ENCODE results near the gene NCOA7. TPM values are rescaled to one million over a fixed set of nuclear protein-coding genes. Genes with fewer than 3 reads are reported as not detected.

The NCOA7 gene
- total RNA-seq, 1 experiment from 2014 or later = 9.4 TPM

DNA sequence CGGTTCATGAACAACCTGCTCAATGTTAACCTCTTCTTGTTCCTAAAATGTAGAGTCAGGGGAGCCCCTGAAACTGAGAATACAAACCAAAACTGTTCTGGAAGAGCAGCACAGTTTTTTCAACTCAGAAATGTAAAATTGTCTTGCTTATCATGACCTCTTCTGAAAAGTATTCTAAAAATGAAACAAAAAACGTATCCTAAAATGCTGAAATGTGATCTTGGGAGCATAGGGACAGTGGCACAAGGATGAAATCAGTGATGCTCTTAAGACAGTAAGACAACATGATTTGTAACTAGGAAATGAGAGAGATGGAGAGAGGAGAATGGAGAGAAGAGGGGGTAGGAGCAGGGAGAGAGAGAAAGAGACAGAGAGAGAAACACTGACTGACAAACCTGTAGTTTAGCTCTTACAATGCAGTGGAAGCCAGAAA is 27.5 kb downstream of the NCOA7 start:
- no peaks in the 10 kb centered on the region for H3K4me1 ChIP-seq (ENCODE audit: insufficient read depth, low read length)
- Mint-ChIP-seq H3K4me3 (no peak overlapping the region), H3K27me3 (ENCODE audit: low read depth) (no peaks in the 10 kb centered on the region), H3K27ac (no peak overlapping the region), H3K4me1 (0 out of 4 replicates have a peak, but pooled peaks cover 0 to 3% of the 10 kb centered on the region in 2 experiments), H3K9me3 (no peaks in the 10 kb centered on the region), H3K36me3 (ENCODE audit: insufficient read depth in 1 of 3, low read depth in 3 of 3) (no peaks in the 10 kb centered on the region)
- no peak overlapping the region for H3K14ac ChIP-seq (ENCODE audit: insufficient read depth, low read length)
- no peaks in the 10 kb centered on the region for H3K23me2 ChIP-seq (ENCODE audit: insufficient read length, low read depth, low read length, poor library complexity, severe bottlenecking)
- no peak overlapping the region for H3K23ac ChIP-seq (ENCODE audit: insufficient read length, low read depth, low read length)
- H2AFZ ChIP-seq (ENCODE audit: low read length) = no peak overlapping the region
- no peak overlapping the region for H3K9ac ChIP-seq (ENCODE audit: extremely low read depth, insufficient read length, low read length)
- H3K4me2 ChIP-seq (ENCODE audit: insufficient read depth, insufficient read length, low read length) = no peak overlapping the region
- H4K5ac ChIP-seq (ENCODE audit: insufficient read length, low read depth, low read length) = no peak overlapping the region
- H3K27ac ChIP-seq (ENCODE audit: insufficient read length, low read depth, low read length) = no peak overlapping the region
- DNase-seq = no peak
- no peak overlapping the region for H2BK15ac ChIP-seq (ENCODE audit: low read depth, low read length)
- H2BK5ac ChIP-seq (ENCODE audit: insufficient read length, low read length) = no peak overlapping the region
- no peaks in the 10 kb centered on the region for H3K79me2 ChIP-seq (ENCODE audit: insufficient read depth, low read length)
- H3K27me3 ChIP-seq (ENCODE audit: insufficient read depth, low read length) = no peaks in the 10 kb centered on the region
- H4K20me1 ChIP-seq (ENCODE audit: control insufficient read depth, insufficient read depth, insufficient read length) = no peaks in the 10 kb centered on the region
- TF ChIP-seq CTCF (conservative IDR thresholded peaks at IDR 0.05) = no peak
- H4K8ac ChIP-seq (replicated peaks; ENCODE audit: insufficient read length, low read depth, low read length) = no peak overlapping the region
- H3K9me3 ChIP-seq (ENCODE audit: control insufficient read depth, low read depth, low read length) = no peaks in the 10 kb centered on the region
- H4K91ac ChIP-seq (ENCODE audit: insufficient read length, low read depth, low read length) = no peak overlapping the region
- no peak overlapping the region for H3K56ac ChIP-seq (ENCODE audit: insufficient read length, low read depth, low read length)
- H3K4ac ChIP-seq (ENCODE audit: low read depth, low read length) = no peak overlapping the region
- no peak overlapping the region for H2BK12ac ChIP-seq (ENCODE audit: insufficient read length, low read depth, low read length)
- no peak overlapping the region for H2AK5ac ChIP-seq (ENCODE audit: insufficient read length, low read length)
- no peaks in the 10 kb centered on the region for H3K79me1 ChIP-seq (ENCODE audit: insufficient read depth, low read depth, low read length, poor library complexity, severe bottlenecking)
- no peak overlapping the region for H2BK20ac ChIP-seq (ENCODE audit: low read depth, low read length, poor library complexity, severe bottlenecking)
- no peak overlapping the region for H3K18ac ChIP-seq (ENCODE audit: insufficient read length, low read depth, low read length)
- no peak overlapping the region for H2BK120ac ChIP-seq (ENCODE audit: low read depth, low read length, poor library complexity, severe bottlenecking)
- no CpG with 5 or more reads among the region's 2 CpGs for WGBS (ENCODE audit: extremely low coverage, insufficient read length, low lambda C conversion rate)
- no peak overlapping the region for H3T11ph ChIP-seq (ENCODE audit: low read length)
